HG02642 (cell line): ENCODE data around the gene TRAFD1.
A peak's percentile ranks its signal among the peaks of the same experiment; 100 is the strongest.

ENCODE experiments used
- ATAC-seq: cut with Tn5 transposase; IDR thresholded peaks from one replicate; pipeline ENCODE4 v1.9.1; 2021; ENCODE audit warnings: mild to moderate bottlenecking; ENCODE audit not compliant: unreplicated experiment, poor library complexity

TRAFD1 gene

DNA sequence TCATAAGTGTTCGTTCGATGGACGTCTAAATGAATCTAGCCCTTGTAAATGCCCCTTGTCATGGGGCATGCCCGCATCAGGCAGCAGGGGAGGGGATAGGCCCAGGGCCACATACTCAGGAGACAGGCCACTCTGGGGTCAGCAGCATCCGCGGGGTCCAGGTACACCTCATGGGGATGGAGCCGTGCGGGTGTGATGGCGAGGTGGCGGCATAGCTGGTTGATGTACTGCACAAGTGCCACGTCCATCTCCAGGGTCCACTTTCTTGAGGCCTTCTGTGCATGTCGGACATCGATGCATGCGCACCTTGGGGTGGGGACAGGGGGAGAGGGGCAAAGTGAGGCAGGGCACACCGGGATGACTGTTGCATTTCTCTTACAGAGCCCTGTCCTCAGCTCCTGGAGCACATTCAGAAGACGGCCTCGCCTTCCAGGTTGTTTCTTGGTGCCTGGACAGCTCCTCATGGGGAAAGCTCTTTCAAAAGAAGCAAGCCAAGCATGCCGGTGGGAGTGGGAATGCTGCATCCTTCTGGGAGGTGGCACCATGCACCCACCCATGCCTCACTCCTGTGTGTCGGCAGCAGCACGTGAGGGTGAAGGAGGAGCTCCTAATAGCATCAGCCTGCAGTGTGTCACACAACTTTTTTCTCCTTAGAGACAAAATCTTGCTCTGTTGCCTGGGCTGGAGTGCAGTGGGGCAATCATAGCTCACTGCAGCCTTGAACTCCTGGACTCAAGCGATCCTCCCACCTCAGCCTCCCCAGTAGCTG is 47.4 kb downstream of the TRAFD1 start:
- ATAC-seq = no peak

DNA sequence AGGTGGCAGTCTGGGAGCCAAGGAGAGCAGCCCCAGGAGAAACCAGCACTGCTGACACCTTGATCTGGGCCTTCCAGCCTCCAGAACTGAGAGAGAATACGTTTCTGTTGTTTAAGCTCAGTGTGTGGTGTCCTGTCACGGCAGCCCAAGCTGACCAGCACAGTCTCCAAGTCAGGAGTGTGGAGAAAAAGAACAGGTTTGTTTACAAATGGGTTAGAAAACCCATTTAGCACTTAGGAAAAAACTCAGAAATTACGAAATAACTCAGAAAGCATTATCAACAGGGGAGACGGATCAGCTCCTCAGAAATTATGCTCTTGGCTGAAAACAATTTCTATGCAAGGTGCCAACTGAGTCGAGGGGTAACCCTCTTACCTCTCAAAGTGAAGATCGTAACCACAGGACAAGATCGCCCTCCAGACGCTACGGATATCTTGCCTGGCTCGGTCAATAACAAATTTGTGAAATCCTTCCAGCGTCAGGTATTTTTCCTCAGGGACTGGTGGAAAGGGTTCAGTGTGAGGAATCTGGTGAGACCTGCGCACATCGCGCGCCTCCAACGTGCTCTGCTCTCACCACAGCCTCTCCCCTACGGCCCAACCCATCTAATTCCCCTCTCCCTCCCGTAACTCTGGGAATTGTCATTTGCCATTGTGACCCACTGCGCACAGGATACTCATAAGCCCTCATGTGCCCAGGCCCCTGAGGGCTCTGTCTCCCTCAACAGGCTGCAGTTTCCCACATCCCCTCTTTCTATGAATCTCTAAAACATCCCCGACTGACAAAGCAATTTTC is 50.2 kb downstream of the TRAFD1 start:
- no peak for ATAC-seq

DNA sequence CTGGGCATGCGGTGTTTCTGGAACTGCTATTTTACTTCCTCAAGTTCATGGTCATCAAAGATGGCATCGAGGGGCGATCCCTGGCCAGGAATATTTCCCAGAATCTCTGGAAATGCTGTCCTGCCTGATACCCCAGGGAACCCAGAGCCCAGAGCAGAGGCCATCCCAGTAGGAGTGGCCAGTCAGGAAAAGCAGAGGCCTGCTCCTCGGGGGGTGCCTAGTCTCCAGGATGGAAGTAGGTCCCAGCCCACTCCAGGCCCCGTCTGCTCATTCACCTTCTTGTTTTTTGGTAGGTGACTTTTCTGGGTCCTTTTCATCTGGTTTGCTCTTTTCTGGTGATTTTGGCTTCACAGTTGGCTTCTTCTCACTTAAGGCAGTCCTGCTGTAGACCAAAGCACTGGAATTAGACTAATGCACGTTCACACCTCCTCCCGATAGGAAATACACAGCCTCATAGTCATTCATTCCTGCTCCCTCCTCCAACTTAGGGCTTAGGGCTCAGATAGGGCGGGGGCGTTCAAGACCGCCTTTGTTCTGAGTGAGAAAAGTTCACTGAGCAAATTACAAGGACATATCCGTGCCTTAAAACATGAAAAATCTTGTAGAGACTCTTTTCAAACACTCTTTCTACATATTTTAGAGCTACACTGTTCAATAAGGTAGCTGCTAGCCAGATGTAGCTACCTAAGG is 51.1 kb downstream of the TRAFD1 start:
- no peak for ATAC-seq

DNA sequence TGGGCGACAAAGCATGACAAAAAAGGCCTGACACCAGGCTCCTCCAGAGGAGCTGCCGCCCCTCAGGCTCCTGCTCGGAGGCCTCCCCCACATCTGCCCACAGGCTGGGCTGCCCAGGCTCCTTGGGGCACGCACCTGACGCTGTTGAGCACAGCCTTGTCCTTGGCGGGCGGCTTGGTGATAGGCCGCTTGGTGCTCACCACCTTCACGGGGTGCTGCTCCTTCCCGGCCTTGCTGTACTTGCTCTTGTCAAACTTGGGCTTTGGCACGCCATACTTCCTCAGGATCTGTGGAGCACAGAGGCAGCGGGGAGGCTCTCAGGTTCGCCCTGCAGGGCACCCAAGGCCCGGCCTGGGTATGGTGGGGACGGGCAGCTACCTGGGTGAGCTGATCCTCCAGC is 53.4 kb downstream of the TRAFD1 start:
- no peak for ATAC-seq

DNA sequence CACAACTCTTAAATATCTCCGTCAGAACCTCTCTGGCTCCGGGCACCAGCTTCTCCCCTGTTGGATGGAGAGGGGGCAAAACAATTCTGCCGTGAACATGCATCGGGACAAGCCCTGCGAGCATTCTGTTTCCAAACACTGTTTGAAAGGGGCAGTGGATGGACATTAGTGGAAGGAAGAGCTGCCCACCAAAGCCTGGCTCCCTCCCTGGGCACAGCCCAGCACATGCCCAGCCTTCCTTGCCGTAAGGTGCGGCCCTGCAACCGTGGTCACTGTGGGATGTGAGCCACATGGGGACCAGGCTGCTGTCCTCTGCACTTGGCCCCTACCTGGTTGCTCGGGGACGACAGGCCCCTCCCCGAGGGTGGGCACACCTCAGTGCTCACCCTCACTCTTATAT is 54.0 kb downstream of the TRAFD1 start:
- ATAC-seq = no peak

DNA sequence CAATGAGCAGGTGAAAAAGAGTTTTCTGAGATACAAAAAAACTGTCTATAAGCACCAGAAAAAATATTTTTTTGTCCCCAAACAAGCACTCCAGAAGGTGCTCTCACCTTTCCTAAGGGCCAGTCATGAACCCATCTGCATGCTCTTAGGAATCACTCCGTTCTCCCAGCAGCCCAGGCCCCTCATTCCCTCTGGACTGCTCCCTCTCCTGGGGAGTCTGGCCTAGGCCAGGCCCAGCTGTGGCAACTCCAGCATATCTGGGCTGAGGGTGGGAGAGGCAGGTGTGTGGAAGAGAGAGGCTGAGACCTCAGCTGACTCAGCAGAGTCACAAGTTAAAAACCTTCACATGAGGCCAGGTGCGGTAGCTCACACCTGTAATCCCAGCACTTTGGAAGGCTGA is 54.6 kb downstream of the TRAFD1 start:
- ATAC-seq = no peak

DNA sequence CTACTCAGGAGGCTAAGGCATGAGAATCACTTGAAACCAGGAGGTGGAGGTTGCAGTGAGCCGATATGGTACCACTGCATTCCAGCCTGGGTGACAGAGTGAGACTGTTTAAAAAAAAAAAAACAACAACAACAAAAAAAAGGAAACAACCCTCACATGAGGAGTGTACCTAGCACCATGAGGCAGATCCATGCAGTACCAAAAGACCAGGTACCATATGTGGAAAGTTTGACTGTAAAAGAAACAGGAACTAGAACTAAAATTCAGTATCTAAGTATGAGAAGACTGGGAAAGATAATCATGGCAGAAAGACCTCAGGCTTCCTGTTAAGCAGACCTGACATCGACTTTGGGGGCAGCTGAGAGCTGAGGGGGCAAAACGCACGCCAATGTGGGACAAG is 55.1 kb downstream of the TRAFD1 start:
- ATAC-seq = no peak

DNA sequence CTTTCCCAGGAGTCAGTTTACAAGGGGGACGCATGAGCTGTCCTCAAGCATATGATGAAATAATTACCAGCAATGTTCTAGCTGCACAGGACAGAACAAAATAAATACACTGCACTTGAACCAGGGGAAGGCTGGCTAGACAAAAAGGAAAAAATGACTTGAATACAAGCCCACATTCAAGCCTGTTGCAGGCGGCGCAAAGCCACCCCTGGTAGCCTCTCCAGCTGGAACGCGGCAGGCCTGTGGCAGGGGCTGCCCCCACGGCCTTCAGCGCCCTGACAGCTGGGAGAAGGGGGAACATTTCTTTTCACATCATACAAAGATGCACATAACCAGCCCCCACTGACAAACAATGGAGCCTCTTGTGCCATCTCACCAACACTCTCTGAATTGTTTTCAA is 57.1 kb downstream of the TRAFD1 start:
- ATAC-seq = no peak

DNA sequence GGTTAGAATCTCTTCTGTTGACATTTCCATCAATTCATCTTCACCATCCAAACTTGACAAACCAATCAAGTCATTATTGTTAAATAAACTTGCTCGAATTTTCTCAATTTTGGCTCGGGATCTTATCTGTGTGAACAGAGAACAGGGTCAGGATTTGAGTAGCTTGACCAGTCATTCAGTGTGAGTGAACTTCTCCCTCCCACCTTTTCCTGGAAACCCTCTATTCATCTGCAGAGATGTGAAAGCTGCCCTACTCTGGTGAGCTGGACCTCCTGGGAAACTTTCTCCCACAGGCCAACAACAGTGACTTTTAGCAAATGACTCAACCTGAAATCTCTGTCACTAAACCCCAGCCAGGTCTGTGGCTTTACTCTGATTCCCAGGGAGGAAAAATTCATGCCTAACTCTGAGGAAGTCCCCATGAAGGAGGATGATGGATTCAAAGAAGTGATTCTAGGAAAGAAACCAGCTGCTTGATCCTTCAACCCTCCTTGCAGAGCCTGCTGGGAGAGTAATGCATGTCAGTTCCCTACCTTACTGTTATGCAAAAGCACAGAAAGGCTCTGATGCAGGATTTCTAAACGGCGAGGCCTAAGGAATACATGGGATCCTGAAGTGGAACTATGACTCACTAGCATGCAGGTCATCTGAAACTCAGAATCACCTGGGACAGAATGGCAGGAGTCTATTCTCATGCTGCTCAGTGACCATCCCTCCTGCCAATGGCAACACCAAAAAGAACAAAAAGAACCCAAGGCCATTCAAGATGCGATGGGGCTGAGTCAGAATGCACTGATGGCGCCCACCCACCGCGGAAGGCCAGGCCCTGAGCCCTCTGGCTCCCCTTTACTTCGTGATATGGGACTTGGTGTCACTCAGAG is 58.0 kb downstream of the TRAFD1 start:
- peak; percentile 49 for ATAC-seq

DNA sequence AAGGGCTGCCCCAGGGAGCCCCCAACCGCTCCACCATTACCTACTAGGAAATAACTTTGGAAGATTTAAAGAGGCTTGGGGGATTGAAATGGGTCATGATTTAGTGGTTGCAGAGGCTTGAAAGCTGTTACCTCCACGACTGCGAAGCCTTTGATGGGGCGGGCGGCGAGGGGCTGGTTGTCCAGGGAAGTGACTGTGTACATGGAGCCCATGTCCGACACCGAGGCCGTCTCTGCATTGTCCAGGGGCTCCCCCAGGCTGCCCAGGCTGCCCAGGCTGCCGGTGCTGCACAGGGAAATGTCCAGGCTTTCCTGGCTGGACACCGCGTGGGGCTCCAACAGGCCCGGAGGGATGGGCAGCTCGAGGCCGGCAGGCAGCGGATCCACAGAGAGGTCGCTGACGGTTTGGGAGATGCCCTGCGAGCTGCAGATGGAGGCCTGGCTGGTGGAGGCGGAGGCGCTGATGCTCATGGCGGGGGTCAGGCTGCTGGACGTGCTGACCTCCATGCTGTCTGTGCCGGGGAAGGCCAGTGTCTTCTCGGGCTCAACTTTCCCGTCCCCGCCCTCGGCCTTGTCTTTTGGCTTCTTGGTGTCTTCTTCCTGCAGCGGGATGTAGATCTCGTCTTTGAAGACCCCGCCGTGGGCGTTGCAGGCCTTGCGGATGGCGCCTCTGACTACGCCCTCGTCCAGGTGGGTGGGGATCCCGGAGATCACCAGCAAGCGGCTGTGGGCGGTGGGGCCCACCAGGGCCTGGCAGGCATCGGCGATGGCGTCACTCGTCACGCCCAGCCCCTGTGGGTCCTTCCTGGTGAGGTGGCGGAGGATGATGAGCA is 58.9 kb downstream of the TRAFD1 start:
- ATAC-seq = no peak

DNA sequence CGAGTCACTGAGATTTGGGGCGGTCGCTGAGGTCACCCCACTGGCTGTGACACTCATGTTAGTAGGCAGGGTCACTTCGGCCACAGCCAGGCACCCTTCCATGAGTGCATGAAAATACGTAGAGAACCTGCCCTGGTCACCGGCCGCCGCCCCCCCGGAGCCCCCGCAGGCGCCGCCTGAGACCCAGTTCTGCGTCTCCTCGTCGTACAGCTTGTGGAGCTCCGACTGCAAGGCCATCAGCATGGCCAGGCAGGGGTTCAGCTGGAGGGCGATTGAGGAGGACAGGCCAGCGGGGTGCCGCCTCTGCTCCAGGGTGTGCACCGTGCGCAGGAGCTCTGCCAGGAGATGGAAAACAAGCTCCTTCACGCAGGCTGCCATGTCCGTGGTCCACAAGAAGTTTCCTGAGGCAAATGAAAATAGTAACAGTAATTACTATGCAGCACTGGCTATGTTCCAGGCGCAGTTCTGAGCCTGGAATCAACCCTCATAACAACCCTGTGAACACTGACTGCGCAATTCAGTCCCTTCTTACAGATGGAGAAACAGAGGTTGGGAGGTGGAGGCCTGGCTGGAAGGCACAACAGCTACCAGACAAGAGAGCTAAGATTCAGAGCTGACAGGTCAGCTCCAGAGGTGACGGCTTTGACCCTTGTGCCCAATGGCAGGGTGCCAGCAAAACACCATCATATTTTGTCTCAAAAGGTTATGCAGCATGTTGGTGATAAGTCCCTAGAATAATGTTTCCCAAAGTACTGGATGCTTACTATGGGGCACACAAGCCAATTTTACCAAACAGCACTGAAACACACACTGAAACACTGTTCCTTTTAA is 59.9 kb downstream of the TRAFD1 start:
- no peak for ATAC-seq

DNA sequence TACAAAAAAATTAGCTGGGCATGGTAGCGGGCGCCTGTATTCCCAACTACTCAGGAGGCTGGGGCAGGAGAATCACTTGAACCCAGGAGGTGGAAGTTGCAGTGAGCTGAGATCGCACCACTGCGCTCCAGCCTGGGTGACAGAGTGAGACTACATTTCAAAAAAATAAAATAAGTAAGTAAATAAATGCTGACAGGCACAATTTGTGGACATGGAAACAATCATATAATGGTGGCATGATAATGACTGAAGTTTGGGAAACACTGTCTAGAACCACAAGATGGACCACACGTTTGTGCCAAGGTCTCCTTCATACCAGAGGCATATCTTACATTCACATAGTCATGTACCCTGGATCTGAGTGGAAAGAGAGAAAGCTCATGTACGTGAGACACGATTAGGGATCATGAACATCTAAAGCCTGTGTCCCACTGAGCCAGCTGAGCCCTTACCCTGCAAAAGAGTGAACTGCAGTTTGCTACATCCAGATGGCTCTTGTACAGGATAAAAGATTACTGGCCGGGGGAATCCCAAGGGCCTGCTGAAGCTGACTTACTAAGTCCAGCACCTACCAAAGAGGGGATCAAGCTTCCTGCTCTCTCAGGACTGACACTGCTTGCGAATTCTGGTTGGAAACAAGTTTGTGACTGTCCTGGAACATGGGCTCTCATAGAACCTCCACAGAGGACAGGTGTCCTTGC is 62.9 kb downstream of the TRAFD1 start:
- ATAC-seq = no peak

DNA sequence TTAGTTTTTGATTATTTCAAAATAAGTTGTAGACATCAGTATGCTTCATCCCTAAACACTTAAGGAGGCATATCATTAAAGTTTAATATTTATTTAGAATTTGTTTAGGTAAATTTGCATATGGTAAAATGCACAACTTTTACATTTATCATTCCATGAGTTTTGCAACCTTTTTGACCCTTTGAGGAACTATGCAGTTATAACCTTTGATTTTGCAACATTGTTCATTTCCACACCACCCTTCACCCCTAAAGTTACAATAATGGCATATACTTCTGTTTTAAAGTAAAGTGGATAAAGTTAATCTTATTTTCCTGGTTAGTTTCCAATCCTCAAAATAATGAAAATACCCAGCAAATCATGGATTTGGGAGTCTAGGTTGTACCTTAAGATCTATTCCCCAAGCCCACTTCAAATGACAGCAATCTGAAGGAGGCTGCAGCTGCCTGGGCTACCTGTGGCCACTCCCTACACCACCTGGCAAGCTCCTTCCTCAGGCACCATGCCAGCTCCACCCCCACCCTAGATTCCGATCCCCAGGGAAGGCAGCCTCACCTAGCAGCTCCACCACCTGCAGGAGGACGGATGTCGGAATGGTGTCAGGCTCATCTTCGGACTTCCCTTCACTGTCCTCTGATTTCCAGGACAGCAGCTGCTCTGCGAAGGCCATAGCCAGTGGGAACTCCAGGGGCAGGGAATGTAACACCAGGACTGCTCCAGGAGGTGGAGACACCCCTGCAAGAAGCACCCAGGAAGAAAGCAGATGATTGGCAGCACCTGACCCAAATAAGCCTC is 65.1 kb downstream of the TRAFD1 start:
- ATAC-seq = no peak

DNA sequence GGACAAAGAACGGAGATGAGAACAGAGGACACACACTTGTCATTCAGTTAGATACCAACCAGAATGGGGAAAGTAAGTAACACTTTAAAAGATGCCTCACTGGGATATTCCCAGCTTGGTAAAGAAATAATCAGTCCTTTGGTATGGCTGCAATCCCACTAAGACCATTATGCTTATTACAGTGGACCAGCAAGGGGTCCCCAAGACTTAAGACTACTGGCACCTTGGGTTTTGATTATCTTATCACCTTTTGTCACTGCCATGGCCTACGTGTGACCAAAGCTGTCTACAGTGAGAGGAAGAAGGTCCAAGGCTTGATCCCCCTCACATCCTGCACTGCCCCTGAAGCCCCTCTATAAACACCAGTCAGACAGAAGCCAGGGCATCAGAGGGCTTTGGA is 65.8 kb downstream of the TRAFD1 start:
- no peak for ATAC-seq

DNA sequence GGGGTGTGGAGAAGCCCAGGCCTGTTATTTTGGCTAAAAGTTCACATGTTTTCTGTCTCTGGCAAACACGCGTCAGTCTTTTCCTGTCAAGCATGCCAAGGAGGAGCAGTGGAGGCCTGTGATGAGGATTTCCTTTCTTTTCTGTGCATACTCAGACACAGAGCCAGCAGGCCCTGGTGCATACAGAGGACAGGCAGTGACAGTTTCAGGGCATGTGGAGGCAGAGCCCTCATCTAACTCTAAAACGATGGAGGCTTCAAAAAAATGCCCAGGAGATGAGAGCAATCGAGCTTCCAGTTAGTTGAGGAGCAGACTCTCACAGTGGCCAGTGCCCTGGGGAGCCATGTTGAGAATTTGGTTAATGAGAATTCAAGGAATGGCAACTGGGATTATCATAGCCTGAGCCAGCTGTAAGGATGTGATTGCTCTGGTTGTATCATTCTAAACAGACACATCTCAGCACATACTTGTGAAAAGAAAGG is 66.5 kb downstream of the TRAFD1 start:
- ATAC-seq = no peak

DNA sequence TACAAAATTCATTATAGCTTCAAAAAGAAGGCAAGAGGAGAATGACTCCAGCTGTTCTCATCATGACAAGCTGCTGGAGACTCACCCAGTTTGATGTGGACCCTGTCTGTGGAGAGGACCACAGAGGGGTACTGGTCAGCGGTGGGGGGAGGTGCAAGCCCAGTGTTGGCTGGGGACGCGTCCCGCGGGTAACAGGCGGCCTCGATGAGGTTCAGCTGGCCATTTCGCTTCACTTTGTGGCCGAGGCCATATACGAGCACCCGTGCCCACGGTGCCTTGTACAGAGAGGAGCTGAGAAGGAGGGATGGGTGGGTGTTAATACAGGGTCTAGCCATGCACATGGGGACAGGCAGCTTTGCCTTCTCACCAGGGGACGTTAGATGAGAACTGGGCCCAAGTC is 67.1 kb downstream of the TRAFD1 start:
- ATAC-seq = no peak

DNA sequence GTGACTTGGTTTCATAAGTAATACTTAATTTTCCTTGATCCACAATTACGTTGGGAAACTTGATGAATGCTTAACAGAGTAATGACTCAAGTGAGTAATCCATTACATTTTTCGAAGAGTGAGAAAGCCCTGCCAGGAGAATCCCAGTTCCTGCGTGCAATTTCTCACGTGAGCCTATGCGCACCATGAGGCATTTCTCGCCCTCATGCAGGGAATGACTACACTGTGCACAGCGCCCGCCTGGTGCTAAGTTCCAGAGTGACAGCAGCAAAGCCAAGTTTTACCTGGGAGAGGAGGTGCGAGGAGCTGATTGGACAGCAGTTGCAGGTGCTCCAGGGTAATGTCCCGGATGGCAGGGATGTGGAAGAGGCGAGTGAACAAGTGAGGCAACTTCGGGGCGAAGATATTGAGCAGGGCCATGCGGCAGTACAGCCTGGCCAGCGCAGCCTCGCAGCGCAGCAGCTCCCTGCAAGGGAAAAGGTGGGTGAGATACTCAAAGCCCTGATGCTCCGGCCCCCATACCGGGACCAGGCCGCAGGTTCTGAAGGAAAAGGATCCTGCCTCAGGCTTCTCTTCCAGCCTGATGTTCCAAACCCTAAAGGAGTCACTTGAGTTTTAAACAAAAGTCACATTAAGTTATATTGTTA is 69.4 kb downstream of the TRAFD1 start:
- no peak for ATAC-seq
